ENCODE results near the gene KIF6.

GRCh38 chr6:39495640-39496039, 229.6 kb downstream of the KIF6 start:
- TF ChIP-seq POLR2AphosphoS5 (IDR thresholded peaks at IDR 0.05) (no peak), CTCF (IDR thresholded peaks at IDR 0.05) (no peak), EP300 (IDR thresholded peaks at IDR 0.05) (no peak), POLR2A (IDR thresholded peaks at IDR 0.05) (no peak)

Data from gastroesophageal sphincter (tissue), 3 donors.